Measurements from ENCODE around the gene MFSD12.
"Not testable (repeated sequence)": the region's sequence is repeated elsewhere in the genome, so short reads cannot be mapped to it uniquely, and the experiment has no call there.

Gene MFSD12

DNA sequence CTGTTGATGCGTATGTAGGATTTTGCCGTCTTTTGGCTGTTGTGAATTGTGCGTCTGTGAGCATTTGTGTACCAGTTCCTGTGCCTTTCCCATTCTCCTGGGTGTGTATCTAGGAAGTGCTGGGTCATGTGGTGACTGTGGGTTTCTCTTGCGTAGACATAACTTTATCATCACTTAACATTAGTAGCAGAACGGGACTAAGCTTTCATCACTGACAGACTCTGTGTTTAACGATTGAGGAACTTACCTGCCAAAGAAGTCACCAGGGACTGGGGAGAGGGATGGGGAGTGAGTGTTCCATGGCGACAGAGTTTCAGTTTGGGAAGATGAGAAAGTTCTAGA, 36.3 kb downstream of the MFSD12 start:
- no peak for DNase-seq

GRCh38 chr19:3520166-3521103, 37.0 kb downstream of the MFSD12 start:
- DNase-seq = no peak

DNA sequence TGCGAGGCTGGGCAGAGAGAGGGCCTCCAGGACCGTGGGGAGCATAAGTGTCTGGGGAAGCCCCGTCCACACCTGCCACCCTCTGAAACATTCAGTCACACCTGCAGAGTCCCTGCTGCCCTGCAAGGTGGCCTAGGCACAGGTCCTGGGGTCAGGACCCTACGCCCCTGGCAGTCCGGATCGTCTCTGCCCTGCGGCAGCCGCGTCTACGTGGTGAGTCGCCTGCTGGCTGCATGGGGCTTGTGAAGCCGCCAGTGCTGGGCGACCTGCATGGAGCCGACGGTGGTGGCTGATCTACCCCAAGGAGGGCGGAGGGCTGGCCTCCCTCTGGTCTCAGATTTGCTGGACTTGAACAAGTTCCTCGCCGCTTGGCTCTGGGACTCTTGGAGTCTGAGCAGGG, 38.3 kb downstream of the MFSD12 start:
- no peak for DNase-seq

DNA sequence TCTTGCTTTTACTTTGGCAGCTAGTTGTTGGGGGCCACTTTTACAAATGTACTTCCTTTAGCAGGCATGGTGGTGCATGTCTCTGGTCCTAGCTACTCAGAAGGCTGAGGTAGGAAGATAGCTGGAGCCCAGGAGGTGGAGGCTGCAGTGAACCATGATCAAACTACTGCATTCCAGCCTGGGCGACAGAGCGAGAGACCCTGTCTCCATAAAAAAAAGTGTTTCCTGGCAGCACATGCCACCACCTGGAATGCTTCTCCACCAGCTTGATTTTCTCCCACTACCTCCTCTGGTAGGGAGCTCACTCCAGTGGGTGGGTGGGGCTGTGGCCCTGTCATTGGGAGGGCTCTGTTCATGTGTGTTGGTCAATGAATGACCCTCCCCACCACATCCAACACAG, 38.7 kb downstream of the MFSD12 start:
- DNase-seq = no peak

- no peak for DNase-seq
Measured at GRCh38 chr19:3518255-3518654, 39.1 kb downstream of the MFSD12 start.

DNA sequence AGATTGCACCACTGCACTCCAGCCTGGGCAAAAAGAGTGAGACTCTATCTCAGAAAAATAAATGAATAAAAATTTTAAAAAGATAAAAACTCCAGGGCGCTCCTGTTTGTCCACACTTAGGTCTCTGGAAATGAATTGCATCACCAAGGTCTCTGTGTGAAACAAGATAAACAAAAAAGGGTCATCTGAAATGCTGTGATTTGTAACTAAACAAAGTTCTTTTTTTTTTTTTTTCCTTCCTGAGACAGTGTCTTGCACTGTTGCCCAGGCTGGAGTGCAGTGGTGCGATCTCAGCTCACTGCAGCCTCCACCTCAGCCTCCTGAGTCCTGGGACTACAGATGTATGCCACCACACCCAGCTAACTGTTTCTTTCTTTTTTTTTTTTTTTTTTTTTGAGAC, 39.7 kb downstream of the MFSD12 start:
- no peak for DNase-seq

DNA sequence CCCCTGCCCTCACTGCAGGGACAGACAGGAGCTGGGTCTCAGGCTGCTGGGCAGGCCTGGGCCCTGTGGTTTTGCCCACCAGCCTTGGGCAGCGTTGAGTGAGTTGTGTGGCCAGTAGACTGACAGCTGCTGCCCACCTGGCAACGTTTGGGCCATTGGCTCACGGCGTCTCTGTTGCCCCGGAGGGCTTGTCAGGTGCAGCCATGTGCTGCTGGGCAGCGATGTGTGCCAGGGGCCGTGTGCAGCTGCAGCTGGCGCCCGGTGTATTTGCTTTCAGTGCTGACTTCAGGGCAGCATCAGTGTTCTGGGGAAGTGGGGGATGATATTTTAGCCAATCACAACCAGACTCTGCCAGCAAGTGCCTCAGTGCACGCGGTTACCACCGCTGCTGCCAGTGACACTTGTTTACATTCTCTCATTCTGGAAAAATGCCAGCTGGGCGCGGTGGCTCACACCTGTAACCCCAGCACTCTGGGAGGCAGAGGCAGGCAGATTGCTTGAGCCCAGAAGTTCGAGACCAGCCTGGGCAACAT, 40.6 kb downstream of the MFSD12 start:
- no peak for DNase-seq

- DNase-seq = no peak
Measured at GRCh38 chr19:3515891-3516422, 41.4 kb downstream of the MFSD12 start.

DNA sequence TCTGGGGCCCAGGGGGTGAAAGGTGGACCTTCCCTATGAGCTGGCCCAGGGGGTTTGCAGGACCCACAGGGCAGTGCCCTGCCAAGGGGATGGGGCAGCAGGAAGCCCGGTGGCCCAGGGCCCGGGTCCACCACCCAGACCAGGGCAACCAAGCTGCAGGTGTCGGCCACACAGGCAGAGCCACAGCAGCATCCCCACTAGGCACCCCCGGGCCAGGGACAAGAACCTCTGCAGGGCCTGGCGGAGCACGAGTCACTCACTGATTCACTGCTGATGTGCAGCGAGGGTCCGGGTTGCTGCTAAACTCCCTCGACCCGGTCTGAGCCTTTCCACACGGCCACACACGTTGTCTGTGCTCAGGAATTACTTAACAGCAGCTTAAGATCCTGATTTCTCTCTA, 42.5 kb downstream of the MFSD12 start:
- DNase-seq = no peak

- no peak for DNase-seq
Measured at GRCh38 chr19:3513229-3514140, 43.9 kb downstream of the MFSD12 start.

DNA sequence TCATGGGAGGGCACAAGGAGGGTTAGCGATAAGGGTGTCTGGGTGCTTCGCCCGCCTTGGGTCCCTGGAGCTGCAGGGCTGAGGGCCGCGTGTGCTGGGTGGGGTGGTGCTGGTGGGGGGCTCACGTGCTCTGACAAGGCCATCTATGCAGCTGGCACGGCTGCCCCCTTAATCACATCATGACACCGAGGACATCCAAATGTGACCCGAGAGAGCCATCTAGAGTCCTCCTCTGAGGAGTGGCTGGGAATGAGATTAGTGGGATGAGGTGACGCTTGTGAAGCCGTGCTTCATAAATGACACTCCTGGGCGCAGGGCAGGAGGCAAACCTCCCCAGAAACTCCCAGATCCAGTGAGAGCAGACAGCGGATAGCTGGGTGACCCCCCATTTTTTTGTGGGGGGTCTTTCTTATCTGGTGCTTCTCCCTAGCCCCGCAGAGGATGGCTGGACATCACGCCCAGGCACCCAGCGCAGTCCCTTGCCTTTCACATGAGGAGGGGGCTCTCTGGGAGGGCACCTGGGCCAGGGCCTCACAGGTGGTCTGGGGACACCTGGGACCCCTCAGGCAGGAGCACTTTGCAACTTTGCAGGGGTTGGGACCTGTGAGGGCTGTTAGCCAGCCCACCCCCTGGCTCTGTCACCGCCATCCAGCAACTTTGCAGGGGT, 44.7 kb downstream of the MFSD12 start:
- no peak for DNase-seq

- no peak for DNase-seq
Measured at GRCh38 chr19:3511506-3512251, 45.7 kb downstream of the MFSD12 start.

DNA sequence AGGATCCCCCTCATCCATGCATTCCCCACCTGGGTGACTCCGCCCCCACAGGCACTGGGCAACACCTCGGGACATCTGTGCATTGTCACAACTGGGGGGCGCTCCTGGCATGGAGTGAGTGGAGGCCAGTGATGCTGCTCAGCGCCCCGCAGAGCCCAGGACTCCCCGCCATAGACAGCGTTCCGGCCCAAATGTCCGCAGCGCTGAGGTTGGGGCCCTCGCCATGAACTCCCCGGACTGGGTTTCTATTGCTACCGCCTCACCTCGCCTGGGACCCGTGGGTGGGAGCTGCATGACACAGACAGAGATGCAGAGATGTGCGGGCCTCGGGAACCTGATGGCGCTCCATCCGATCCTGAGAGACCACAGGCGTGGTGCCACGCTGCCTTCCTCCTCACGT, 46.7 kb downstream of the MFSD12 start:
- no peak for DNase-seq

DNA sequence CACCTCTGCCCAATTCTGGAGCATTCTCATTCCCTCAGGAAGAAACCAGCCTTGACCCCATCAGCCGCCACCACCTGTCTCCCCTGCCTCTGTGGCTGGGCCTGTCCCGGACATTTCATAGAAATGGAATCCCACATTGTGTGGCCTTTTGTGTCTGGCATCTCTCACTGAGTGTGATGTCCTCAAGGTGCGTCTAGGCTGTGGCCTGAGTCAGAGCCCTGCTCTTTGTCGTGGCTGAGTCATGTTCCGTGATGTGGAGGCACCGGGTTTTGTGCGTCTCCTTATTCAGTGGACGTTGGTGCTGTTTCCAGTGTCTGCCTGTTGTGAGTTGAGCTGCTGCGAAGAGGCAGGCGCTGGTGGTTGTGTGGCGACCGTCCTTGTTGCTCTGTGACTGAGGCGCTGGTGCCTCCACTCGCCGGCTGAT, 47.8 kb downstream of the MFSD12 start:
- no peak for DNase-seq

DNA sequence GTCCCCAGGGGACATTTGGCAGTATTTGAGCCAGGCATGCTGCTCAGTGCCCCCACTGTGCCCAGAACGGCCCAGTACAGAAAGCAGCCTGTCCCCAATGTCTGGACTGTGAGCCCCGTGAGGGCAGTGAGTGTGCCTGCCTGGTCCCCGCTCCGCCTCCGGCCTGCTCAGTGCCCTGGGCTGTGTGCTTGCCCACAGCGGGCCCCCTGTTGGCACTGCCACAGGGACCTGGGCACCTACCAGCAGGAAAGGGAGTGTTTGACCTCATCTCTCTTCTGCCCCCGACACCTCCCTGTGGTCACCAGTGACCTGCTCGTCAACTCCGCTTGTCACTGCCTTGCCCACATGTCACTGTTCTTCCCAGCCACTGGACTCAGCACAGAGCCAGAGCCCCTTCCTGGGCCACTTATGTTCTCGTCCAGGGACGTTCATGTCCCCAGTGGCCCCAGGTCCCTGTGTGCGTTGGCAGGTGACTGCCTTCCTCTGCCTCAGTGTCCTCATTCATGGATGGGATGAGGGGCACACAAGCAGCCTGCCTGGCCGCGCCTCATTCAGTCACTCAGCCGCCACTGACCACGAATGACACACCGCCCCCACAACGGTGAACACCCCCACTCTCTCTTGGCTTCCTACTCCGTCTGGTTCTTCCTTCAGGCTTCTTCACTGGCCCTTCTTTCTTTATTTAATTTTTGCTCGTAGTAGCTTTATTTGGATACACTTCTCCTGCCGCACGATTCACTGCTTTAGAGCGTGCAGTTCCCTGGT, 48.4 kb downstream of the MFSD12 start:
- no peak for DNase-seq

- DNase-seq = not testable (repeated sequence)
Measured at GRCh38 chr19:3508121-3508661, 49.2 kb downstream of the MFSD12 start.

GRCh38 chr19:3507371-3508120, 49.8 kb downstream of the MFSD12 start:
- no peak for DNase-seq

- DNase-seq = peak; percentile 59
Measured at GRCh38 chr19:3506384-3507340, 50.7 kb downstream of the MFSD12 start.
